Activated T-cell treated with anti-CD3 and anti-CD28 coated beads, Interleukin-2, amount 50 U/mL, for 48 hours (primary cell): ENCODE data around the gene KCNK5.

ENCODE experiments used
- DNase-seq, 2 experiments: peaks; one replicate each; pipeline ENCODE4 v3.0.0-alpha.2; 2020

KCNK5 gene

GRCh38 chr6:39170389-39170788, 58.9 kb downstream of the KCNK5 start:
- no peak for DNase-seq

GRCh38 chr6:39169448-39170344, 59.6 kb downstream of the KCNK5 start:
- DNase-seq, result no peak

- no peak for DNase-seq
Observed at GRCh38 chr6:39167866-39168625, 61.2 kb downstream of the KCNK5 start.

- DNase-seq, result no peak
Observed at GRCh38 chr6:39167321-39167720, 62.0 kb downstream of the KCNK5 start.

- DNase-seq, result no peak
Observed at GRCh38 chr6:39166912-39167290, 62.4 kb downstream of the KCNK5 start.

- peak; percentile 92 for DNase-seq
Observed at GRCh38 chr6:39166189-39166911, 62.9 kb downstream of the KCNK5 start.

GRCh38 chr6:39157511-39157910, 71.8 kb downstream of the KCNK5 start:
- DNase-seq, result no peak

- DNase-seq, result no peak
Observed at GRCh38 chr6:39156801-39157200, 72.5 kb downstream of the KCNK5 start.

GRCh38 chr6:39154705-39155104, 74.6 kb downstream of the KCNK5 start:
- no peak for DNase-seq

GRCh38 chr6:39153766-39154397, 75.4 kb downstream of the KCNK5 start:
- peak; percentile 44 to 50 for DNase-seq

- DNase-seq, result no peak
Observed at GRCh38 chr6:39152262-39152661, 77.0 kb downstream of the KCNK5 start.

GRCh38 chr6:39151211-39151610, 78.1 kb downstream of the KCNK5 start:
- DNase-seq, result no peak

GRCh38 chr6:39144481-39145173, 84.6 kb downstream of the KCNK5 start:
- DNase-seq, result no peak

- DNase-seq, result no peak
Observed at GRCh38 chr6:39143238-39143930, 85.9 kb downstream of the KCNK5 start.

- DNase-seq, result no peak
Observed at GRCh38 chr6:39140556-39141167, 88.6 kb downstream of the KCNK5 start.
